Measurements from ENCODE around the gene TOMM6. TPM values are rescaled to one million over a fixed set of nuclear protein-coding genes. Genes with fewer than 3 reads are reported as not detected.

The TOMM6 gene
- total RNA-seq (150 TPM), polyA plus RNA-seq (ENCODE audit: insufficient read depth, low read depth, low replicate concordance) (479 TPM)
- long read RNA-seq, donor 1, transcript TOMM6-201 (3 exons, 595 nt) = major isoform, 51 of 76 reads
- long read RNA-seq, donor 1, transcript TOMM6-202 (3 exons, 637 nt) = minor isoform, 25 of 76 reads
- long read RNA-seq, donor 1, partial matches to known transcripts = 0 of 76 reads
- long read RNA-seq, donor 1, other reads (novel, unspliced or antisense) = 0 of 76 reads
- long read RNA-seq, donor 2, transcript TOMM6-201 (3 exons, 595 nt) = major isoform, 65 of 96 reads
- long read RNA-seq, donor 2, transcript TOMM6-202 (3 exons, 637 nt) = minor isoform, 31 of 96 reads
- long read RNA-seq, donor 2, partial matches to known transcripts = 0 of 96 reads
- long read RNA-seq, donor 2, other reads (novel, unspliced or antisense) = 0 of 96 reads
- long read RNA-seq, donor 3, transcript TOMM6-202 (3 exons, 637 nt) = minor isoform, 54 of 156 reads
- long read RNA-seq, donor 3, transcript TOMM6-201 (3 exons, 595 nt) = major isoform, 102 of 156 reads
- long read RNA-seq, donor 3, partial matches to known transcripts = 0 of 156 reads
- long read RNA-seq, donor 3, other reads (novel, unspliced or antisense) = 0 of 156 reads
- long read RNA-seq, donor 4, transcript TOMM6-202 (3 exons, 637 nt) = minor isoform, 19 of 72 reads
- long read RNA-seq, donor 4, transcript TOMM6-201 (3 exons, 595 nt) = major isoform, 53 of 72 reads
- long read RNA-seq, donor 4, partial matches to known transcripts = 0 of 72 reads
- long read RNA-seq, donor 4, other reads (novel, unspliced or antisense) = 0 of 72 reads
- long read RNA-seq, donor 5, partial matches to known transcripts = 0 of 5 reads
- long read RNA-seq, donor 5, other reads (novel, unspliced or antisense) = 0 of 5 reads
- long read RNA-seq, donor 6, transcript TOMM6-202 (3 exons, 637 nt) = minor isoform, 104 of 266 reads
- long read RNA-seq, donor 6, transcript TOMM6-201 (3 exons, 595 nt) = major isoform, 162 of 266 reads
- long read RNA-seq, donor 6, partial matches to known transcripts = 0 of 266 reads
- long read RNA-seq, donor 6, other reads (novel, unspliced or antisense) = 0 of 266 reads
- long read RNA-seq, donor 7, transcript TOMM6-201 (3 exons, 595 nt) = major isoform, 11 of 15 reads
- long read RNA-seq, donor 7, partial matches to known transcripts = 0 of 15 reads
- long read RNA-seq, donor 7, other reads (novel, unspliced or antisense) = 0 of 15 reads
- long read RNA-seq, donor 8, transcript TOMM6-202 (3 exons, 637 nt) = minor isoform, 40 of 114 reads
- long read RNA-seq, donor 8, transcript TOMM6-201 (3 exons, 595 nt) = major isoform, 74 of 114 reads
- long read RNA-seq, donor 8, partial matches to known transcripts = 0 of 114 reads
- long read RNA-seq, donor 8, other reads (novel, unspliced or antisense) = 0 of 114 reads
- long read RNA-seq, donor 9, transcript TOMM6-202 (3 exons, 637 nt) = minor isoform, 21 of 72 reads
- long read RNA-seq, donor 9, transcript TOMM6-201 (3 exons, 595 nt) = major isoform, 51 of 72 reads
- long read RNA-seq, donor 9, partial matches to known transcripts = 0 of 72 reads
- long read RNA-seq, donor 9, other reads (novel, unspliced or antisense) = 0 of 72 reads
- long read RNA-seq, donor 10, transcript TOMM6-201 (3 exons, 595 nt) = major isoform, 62 of 99 reads
- long read RNA-seq, donor 10, transcript TOMM6-202 (3 exons, 637 nt) = minor isoform, 37 of 99 reads
- long read RNA-seq, donor 10, partial matches to known transcripts = 0 of 99 reads
- long read RNA-seq, donor 10, other reads (novel, unspliced or antisense) = 0 of 99 reads

DNA sequence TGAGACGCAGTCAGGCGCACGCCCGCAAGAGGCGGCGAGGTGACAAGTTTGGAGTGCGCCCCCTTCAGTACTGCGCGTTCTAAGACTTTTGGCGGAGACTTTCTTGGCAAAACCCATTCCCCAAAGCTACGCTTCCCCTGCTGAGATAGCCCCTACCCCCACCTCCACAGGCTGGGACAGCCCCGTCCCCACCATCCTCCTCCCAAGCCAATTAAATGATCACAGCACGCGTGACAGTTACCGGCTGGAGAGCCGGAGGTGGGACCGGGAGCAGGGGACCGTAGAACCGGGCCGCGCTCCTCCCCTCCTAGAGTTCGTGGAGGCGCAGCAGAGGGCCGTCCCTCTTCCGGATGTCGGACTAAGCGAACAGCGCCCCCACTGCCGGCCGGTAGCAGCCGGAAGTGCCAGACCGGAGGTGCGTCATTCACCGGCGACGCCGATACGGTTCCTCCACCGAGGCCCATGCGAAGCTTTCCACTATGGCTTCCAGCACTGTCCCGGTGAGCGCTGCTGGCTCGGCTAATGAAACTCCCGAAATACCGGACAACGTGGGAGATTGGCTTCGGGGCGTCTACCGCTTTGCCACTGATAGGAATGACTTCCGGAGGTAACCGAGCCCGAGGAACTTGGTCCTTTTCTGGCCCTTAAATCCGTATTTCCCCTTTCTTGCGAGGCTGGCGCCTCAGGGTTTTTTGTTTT is at the start of gene TOMM6:
TOMM6 (plus strand) TSS at position 476 of the 699 bp plus-strand sequence; CDS start at position 480, 4 bp downstream.
- TF ChIP-seq, protein P1, sequence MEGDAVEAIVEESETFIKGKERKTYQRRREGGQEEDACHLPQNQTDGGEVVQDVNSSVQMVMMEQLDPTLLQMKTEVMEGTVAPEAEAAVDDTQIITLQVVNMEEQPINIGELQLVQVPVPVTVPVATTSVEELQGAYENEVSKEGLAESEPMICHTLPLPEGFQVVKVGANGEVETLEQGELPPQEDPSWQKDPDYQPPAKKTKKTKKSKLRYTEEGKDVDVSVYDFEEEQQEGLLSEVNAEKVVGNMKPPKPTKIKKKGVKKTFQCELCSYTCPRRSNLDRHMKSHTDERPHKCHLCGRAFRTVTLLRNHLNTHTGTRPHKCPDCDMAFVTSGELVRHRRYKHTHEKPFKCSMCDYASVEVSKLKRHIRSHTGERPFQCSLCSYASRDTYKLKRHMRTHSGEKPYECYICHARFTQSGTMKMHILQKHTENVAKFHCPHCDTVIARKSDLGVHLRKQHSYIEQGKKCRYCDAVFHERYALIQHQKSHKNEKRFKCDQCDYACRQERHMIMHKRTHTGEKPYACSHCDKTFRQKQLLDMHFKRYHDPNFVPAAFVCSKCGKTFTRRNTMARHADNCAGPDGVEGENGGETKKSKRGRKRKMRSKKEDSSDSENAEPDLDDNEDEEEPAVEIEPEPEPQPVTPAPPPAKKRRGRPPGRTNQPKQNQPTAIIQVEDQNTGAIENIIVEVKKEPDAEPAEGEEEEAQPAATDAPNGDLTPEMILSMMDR (IDR thresholded peaks at IDR 0.05; ENCODE audit: borderline replicate concordance, extremely low read depth, insufficient read depth) = peak; percentile 91
- Histone ChIP-seq H3K4me1 (ENCODE audit: control insufficient read depth in 2 of 3, insufficient read depth in 2 of 3, low read depth in 1 of 3, low read length in 3 of 3) (peaks cover 0 to 13% (median 0%) of the 10 kb centered on the region in 3 donors), H3K9me3 (ENCODE audit: control insufficient read depth in 2 of 3, insufficient read depth in 1 of 3, low read length in 3 of 3) (no peaks in the 10 kb centered on the region), H3K4me3 (ENCODE audit: low read length in 3 of 3) (peak within 1 kb of the TSS; percentile 94 to 100 (median 98)), H3K27ac (ENCODE audit: low read depth in 2 of 2, low read length in 2 of 2) (peak within 1 kb of the TSS; percentile 92 to 97), H3K9ac (ENCODE audit: low read length in 3 of 3) (peak within 1 kb of the TSS; percentile 71 to 99 (median 81)), H3K36me3 (ENCODE audit: control insufficient read depth in 2 of 3, insufficient read depth in 3 of 3, low read length in 3 of 3) (peaks cover 2 to 26% (median 10%) of the 10 kb centered on the region in 3 donors), H3K27me3 (ENCODE audit: control insufficient read depth, insufficient read depth, low read length) (no peaks in the 10 kb centered on the region)
- FAIRE-seq (no peak), DNase-seq (peak; percentile 97 to 98 (median 97))
- intact Hi-C loops (cut with DNase I) = loop anchor here (10.0 kb wide), 1 partner anchor 257 kb away; no protein-coding TSS in a partner anchor

DNA sequence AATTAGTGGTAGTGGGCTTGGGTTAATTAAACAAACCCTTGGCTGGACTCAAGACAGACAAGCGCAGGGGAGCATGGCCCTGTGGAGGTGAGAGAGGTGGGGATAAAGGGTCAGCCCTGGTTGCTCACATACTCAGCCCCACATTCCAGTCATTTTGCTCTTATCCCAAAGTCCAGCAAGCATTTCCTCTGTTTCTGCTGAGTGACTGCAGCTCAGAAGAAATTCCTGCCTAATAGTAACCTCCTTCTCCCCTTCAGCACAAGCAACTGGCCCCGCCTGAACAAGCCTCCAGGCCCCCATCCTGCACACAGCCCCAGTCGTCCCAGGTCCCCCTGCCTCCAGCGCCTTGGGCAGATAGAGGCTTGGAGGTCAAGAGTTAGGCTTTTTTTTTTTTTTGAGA is 48.5 kb upstream of the TOMM6 start:
- Histone ChIP-seq H3K9me3 (ENCODE audit: control insufficient read depth in 2 of 3, insufficient read depth in 1 of 3, low read length in 3 of 3) (no peaks in the 10 kb centered on the region), H3K9ac (ENCODE audit: low read length in 3 of 3) (no peak overlapping the region), H3K36me3 (ENCODE audit: control insufficient read depth in 2 of 3, insufficient read depth in 3 of 3, low read length in 3 of 3) (no peaks in the 10 kb centered on the region), H3K27me3 (ENCODE audit: control insufficient read depth, insufficient read depth, low read length) (no peaks in the 10 kb centered on the region), H3K4me1 (ENCODE audit: control insufficient read depth in 2 of 3, insufficient read depth in 2 of 3, low read depth in 1 of 3, low read length in 3 of 3) (peaks cover 0 to 4% (median 0%) of the 10 kb centered on the region in 3 donors), H3K4me3 (ENCODE audit: low read length in 3 of 3) (no peak overlapping the region), H3K27ac (ENCODE audit: low read depth in 2 of 2, low read length in 2 of 2) (no peak overlapping the region)
- TF ChIP-seq, protein P1 (IDR thresholded peaks at IDR 0.05; ENCODE audit: borderline replicate concordance, extremely low read depth, insufficient read depth) = no peak
- peak in 1 of 5 donors; percentile 39 for DNase-seq
- FAIRE-seq = no peak
- intact Hi-C loops (cut with DNase I) = no loop called here
